ENCODE measurements around the gene TRAPPC12.

The TRAPPC12 gene

GRCh38 chr2:3457524-3458395, 78.3 kb downstream of the TRAPPC12 start:
- H3K4me3 ChIP-seq (replicated peaks in 1 of 2; ENCODE audit: low read depth in 2 of 2, low read length in 2 of 2): no peak overlapping the region
- TF ChIP-seq, protein P1, sequence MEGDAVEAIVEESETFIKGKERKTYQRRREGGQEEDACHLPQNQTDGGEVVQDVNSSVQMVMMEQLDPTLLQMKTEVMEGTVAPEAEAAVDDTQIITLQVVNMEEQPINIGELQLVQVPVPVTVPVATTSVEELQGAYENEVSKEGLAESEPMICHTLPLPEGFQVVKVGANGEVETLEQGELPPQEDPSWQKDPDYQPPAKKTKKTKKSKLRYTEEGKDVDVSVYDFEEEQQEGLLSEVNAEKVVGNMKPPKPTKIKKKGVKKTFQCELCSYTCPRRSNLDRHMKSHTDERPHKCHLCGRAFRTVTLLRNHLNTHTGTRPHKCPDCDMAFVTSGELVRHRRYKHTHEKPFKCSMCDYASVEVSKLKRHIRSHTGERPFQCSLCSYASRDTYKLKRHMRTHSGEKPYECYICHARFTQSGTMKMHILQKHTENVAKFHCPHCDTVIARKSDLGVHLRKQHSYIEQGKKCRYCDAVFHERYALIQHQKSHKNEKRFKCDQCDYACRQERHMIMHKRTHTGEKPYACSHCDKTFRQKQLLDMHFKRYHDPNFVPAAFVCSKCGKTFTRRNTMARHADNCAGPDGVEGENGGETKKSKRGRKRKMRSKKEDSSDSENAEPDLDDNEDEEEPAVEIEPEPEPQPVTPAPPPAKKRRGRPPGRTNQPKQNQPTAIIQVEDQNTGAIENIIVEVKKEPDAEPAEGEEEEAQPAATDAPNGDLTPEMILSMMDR (IDR thresholded peaks at IDR 0.05; ENCODE audit: low read depth, low read length): no peak
- no peak for DNase-seq (ENCODE audit: low read depth in 2 of 2)

- DNase-seq (ENCODE audit: low read depth in 2 of 2): no peak
- TF ChIP-seq, protein P1 (IDR thresholded peaks at IDR 0.05; ENCODE audit: low read depth, low read length): no peak
- H3K4me3 ChIP-seq (replicated peaks in 1 of 2; ENCODE audit: low read depth in 2 of 2, low read length in 2 of 2): no peak overlapping the region
These were observed 79.1 kb downstream of the TRAPPC12 start for GRCh38 chr2:3458396-3459184.

- no peak for DNase-seq (ENCODE audit: low read depth in 2 of 2)
- TF ChIP-seq, protein P1 (IDR thresholded peaks at IDR 0.05; ENCODE audit: low read depth, low read length): no peak
- H3K4me3 ChIP-seq (replicated peaks in 1 of 2; ENCODE audit: low read depth in 2 of 2, low read length in 2 of 2): no peak overlapping the region
These were observed 79.9 kb downstream of the TRAPPC12 start for GRCh38 chr2:3459185-3460015.

DNA sequence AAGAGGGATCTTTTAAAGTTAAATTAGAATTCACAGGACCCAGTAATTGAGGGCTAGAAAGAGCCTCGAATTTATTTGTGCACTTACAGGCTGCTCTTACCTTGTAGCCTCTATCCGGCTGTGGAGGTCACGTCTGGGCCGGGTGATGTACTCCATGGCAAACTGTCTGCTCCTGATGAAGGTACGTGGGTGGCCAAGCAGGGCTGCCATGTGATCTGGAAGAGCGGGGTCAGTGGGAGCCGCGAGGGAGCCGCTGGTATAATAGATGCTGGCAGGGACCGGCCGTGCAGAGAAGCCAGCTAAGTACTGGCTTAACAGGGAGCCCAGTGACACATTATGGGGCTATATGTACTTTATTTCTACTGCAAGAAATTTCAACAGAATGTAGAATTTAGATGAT, 80.7 kb downstream of the TRAPPC12 start:
- no peak for DNase-seq (ENCODE audit: low read depth in 2 of 2)
- H3K4me3 ChIP-seq (replicated peaks in 1 of 2; ENCODE audit: low read depth in 2 of 2, low read length in 2 of 2): no peak overlapping the region
- TF ChIP-seq, protein P1 (IDR thresholded peaks at IDR 0.05; ENCODE audit: low read depth, low read length): no peak

GRCh38 chr2:3460831-3461800, 81.6 kb downstream of the TRAPPC12 start:
- no peak for DNase-seq (ENCODE audit: low read depth in 2 of 2)
- H3K4me3 ChIP-seq (replicated peaks in 1 of 2; ENCODE audit: low read depth in 2 of 2, low read length in 2 of 2): no peak overlapping the region
- TF ChIP-seq, protein P1 (IDR thresholded peaks at IDR 0.05; ENCODE audit: low read depth, low read length): no peak
